T-helper 2 cell (primary cell): Measurements from ENCODE around the gene PHLDB1.
A peak's percentile ranks its signal among the peaks of the same experiment; 100 is the strongest.
"Not testable (repeated sequence)": the region's sequence is repeated elsewhere in the genome, so short reads cannot be mapped to it uniquely, and the experiment has no call there.

ENCODE experiments used
- DNase-seq, 5 experiments: peaks; one replicate each; pipeline versions ENCODE4 v3.0.0 to v3.0.0-alpha.2; 2012 to 2022
- total RNA-seq, 2 donors: gene quantifications; one replicate each; lab custom pipeline; 2026; lab: John Stamatoyannopoulos, UW

The PHLDB1 gene
- total RNA-seq = 2.8 to 3.1 reads per million in 2 donors

- peak in 3 of 5 experiments; percentile 17 to 59 (median 40) for DNase-seq
Measured at GRCh38 chr11:118607401-118608359, at the start of gene PHLDB1. PHLDB1 (plus strand) TSS chr11:118607615; CDS start chr11:118613837, 6,222 bp downstream.

- no peak for DNase-seq
Measured at GRCh38 chr11:118560806-118561205, 46.6 kb upstream of the PHLDB1 start.

DNA sequence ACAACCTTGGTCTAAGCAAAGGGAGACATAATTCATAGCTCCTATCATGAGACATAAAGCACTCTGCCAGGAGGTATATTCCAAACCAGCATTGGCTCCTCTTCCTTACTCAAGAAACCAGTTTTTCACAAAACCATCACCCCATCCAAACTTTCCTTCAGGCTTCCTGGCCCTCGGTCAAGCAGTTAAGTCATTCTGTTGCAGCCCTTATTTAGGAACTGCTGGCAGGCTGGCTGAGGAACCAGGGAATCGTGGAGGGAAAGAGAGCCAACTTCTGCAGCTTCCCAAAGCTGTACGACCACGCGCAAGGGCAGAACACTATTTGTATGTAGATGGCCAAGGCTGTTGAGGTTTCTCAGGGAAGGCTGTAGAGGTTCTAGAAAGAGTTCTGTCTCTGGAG lies 42.4 kb upstream of the PHLDB1 start:
- DNase-seq = no peak

DNA sequence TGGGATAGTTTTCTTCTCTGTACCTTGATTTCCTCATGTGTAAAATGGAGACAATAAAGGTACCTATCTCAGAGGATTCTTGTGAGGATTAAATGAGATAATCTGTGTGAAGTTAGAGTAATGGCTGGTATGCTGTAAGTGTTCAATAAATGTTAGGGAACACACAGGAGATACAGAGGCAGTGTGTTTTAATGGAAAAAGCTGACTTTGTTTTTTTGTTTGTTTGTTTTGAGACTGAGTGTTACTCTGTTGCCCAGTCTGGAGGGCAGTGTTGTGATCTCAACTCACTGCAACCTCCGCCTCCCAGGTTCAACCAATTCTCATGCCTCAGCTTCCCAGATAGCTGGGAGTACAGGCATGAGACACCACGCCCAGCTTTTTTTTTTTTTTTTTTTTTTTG lies 37.7 kb upstream of the PHLDB1 start:
- no peak for DNase-seq

- DNase-seq = no peak
Measured at GRCh38 chr11:118570787-118571186, 36.6 kb upstream of the PHLDB1 start.

DNA sequence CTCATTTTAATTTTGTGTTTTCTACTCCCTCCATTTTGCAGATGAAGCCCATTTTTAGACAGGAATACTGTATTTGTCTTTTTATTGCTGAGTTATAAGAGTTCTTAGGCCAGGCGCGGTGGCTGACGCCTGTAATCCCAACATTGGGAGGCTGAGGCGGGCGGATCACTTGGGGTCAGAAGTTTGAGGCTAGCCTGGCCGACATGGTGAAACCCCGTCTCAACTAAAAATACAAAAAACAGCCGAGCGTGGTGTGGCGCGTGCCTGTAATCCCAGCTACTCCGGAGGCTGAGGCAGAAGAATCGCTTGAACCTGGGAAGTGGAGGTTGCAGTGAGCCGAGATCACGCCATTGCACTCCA lies 35.7 kb upstream of the PHLDB1 start:
- DNase-seq = peak in 1 of 5 experiments; percentile 12

DNA sequence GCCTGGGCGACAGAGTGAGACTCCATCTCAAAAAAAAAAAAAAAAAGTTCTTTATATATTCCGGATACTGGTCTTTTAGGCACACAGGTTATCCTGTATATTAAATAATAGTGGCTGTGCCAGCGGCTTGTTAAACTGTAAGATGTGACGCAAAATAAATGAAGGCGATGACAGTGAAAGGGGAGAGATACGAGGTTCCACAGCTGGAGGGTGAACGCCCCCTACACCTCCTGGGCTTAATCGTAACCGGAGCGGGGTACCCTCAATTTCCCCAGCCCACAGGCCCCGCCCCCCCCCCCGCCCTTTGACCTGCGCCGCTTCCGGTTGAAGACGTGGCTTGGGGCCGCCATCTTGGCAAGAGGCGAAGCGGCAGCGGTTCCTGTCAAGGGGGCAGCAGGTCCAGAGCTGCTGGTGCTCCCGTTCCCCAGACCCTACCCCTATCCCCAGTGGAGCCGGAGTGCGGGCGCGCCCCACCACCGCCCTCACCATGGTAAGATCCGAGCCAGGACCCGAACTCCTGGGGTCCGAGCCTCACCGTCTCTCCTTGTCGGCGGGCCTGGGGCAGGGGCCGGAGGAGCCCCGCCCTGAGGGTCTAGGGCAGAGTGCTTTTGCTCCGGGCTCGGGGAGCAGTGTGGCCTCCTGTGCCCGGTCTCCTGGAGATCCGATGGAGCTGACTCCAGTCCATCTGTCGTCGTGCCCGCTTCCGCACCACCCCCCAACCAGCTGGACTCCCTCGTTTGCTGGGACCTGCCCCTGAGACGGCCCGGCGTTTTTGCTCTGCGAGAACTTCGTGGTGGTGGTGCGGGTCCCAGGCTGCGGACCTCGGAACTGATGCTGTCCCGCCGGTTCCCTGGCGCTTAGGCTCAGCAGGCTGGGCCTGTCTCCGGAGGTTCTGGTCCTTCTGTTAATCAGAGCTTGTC lies 35.1 kb upstream of the PHLDB1 start, which contains the start of gene ARCN1:
TSS of gene ARCN1 (plus strand) at position 349 of the 920 bp plus-strand sequence. CDS start at position 488, 139 bp downstream.
- peak; percentile 48 to 88 (median 72) for DNase-seq

- peak in 3 of 5 experiments; percentile 15 to 82 (median 38) for DNase-seq
Measured at GRCh38 chr11:118572981-118573550, 34.3 kb upstream of the PHLDB1 start.

DNA sequence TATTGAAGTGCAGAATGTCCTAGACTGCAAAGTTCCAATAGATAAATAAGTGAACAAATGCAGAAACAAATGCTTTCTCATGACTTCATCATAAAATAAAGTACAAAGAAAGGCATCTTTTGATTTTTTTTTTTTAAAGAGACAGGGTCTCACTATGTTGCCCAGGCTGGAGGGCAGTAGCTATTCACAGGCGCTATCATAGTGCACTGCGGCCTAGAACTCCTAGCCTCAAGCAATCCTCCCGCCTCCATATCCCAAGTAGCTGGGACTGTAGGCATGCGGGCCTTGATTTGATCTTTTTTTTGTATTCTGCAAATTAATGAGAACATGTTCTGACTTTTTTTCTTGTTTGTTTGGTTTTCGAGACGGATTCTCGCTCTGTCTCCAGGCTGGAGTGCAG lies 32.8 kb upstream of the PHLDB1 start:
- DNase-seq = no peak

DNA sequence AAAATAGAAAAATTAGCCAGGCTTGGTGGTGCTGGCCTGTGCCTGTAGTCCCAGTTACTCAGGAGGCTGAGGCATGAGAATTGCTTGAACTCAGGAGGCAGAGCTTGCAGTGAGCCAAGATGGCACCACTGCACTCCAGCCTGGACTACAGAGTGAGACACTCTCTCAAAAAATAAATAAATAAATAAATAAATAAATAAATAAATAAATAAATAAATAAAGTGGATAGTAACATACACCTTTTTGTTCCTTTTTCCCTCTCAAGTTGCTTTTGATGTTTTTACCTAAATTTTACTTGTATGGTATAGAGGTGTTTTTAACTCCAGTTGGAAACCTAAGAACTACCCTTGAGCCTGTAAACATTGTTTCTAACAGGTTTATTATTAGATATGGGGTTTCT lies 29.4 kb upstream of the PHLDB1 start:
- not testable (repeated sequence) for DNase-seq

DNA sequence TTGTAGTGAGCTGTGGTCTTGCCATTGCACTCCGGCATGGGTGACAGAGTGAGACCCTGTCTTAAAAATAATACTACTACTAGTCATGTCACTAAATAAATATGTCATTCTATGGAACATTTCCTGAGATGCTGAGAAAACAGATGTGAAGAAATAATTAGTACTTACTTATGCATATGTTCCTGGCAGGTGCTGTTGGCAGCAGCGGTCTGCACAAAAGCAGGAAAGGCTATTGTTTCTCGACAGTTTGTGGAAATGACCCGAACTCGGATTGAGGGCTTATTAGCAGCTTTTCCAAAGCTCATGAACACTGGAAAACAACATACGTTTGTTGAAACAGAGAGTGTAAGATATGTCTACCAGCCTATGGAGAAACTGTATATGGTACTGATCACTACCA lies 26.4 kb upstream of the PHLDB1 start:
- DNase-seq = no peak

DNA sequence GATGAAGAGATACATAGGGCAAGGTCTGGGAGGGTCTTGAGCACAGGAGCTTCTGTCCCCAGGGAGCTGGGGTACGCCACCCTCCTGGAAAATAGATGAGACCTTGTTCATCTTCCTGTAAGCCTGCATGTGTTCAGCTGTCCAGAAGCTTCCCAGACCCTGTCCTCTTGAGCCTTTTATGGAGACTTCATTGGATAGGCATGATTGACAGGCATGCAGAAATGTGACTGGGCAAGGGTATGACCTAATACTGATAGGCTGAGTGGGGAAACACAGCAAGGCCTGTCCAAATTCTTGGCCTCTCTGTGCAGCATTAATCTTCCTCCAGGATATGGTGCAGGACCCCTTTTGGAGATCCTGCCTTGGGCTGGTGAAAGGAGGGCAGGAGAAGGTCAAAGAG lies 19.5 kb upstream of the PHLDB1 start:
- no peak for DNase-seq

DNA sequence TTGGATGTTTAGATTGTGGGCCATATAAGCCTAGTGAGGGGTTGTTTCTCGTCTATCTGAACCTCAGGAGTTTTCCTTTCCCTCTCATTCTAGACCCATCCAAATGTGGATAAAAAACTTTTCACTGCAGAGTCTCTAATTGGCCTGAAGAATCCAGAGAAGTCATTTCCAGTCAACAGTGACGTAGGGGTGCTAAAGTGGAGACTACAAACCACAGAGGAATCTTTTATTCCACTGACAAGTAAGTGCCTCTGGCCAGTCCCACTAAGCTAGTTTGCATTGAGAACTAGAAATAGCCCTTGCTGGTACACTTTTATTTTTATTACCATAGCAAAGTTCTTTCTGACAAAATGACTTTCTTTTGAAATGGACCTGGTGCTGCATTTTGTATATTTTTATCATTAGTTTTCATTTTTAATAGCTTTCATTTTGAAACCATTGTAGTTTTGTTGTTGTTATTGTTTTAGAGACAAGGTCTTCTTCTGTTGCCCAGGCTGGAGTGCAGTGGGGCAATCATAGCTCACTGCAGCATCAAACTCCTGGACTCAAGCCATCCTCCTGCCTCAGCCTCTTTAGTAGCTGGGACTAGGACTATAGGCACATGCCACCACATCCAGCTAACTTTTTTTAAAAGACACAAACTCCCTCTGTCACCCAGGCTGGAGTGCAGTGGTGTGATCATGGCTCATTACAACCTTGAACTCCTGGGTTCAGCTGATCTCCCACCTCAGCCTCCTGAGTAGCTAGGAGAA lies 14.6 kb upstream of the PHLDB1 start:
- DNase-seq = no peak

DNA sequence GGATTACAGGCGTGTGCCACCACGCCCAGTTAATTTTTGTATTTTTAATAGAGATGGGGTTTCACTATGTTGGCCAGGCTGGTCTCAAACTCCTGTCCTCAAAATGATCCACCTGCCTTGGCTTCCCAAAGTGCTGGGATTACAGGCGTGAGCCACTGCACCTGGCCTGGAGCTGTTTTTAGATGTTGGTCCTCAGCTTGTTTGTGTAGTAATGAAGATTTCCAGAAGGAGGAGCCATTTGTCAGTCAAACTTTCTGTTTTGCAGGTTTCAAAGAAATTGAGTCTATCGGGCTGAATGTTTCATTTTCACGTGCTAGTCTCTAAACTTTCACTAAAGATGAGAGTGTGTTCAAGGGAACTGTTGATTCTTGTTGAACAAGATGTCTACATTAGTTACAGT lies 12.4 kb upstream of the PHLDB1 start:
- DNase-seq = peak in 2 of 5 experiments; percentile 41 to 66

- no peak for DNase-seq
Measured at GRCh38 chr11:118596224-118597146, 10.9 kb upstream of the PHLDB1 start.

DNA sequence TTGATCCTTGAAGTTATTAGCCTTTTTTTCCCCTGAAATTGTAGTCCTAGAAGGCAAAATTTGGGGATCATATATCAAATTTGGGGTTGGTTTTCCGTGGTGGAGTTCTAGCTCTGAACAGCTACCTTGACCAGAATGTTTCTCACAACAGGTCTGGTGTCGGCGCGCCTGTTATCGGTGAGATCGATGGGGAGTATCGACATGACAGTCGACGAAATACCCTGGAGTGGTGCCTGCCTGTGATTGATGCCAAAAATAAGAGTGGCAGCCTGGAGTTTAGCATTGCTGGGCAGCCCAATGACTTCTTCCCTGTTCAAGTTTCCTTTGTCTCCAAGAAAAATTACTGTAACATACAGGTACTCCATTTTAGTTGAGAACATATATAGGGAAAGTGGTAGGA lies 9.9 kb upstream of the PHLDB1 start:
- DNase-seq = no peak

- no peak for DNase-seq
Measured at GRCh38 chr11:118602331-118602730, 5.1 kb upstream of the PHLDB1 start.

DNA sequence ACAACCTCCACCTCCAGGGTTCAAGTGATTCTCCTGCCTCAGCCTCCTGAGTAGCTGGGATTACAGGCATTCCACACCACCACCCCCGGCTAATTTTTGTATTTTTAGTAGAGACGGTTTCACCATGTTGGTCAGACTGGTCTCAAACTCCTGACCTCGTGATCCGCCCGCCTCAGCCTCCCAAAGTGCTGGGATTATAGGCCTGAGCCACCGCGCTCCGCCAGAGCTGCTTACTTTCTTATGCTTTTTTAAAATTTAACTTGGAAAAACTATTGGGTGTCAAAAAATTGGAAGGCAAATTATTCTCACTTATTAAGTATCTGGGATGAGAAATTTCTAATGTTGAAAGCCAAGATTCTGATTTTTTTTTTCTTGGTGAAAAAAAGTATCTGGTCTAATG lies 3.7 kb upstream of the PHLDB1 start:
- not testable (repeated sequence) for DNase-seq

DNA sequence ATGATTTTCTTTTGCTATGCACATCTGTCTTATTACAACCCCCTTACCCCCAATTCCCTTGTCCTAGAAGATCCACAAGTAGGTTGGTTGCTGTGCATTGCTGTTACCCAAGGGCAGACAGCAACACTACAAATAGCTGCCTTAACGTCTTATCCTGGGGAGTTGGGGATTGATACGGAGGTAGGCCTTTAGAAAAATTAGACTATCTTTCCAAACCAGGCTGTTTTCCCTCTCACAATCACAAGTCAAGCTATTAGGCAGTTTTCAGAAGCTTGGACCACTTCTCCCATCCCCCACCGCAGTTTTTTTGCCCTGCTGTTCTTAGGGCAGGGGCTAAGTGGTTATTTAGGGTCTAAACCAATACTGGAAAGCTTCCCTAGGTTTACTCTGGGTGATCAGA lies 2.8 kb upstream of the PHLDB1 start:
- DNase-seq = no peak

- no peak for DNase-seq
Measured at GRCh38 chr11:118605116-118605867, 2.1 kb upstream of the PHLDB1 start.
